ENCODE measurements around the gene CEP63.

DNA sequence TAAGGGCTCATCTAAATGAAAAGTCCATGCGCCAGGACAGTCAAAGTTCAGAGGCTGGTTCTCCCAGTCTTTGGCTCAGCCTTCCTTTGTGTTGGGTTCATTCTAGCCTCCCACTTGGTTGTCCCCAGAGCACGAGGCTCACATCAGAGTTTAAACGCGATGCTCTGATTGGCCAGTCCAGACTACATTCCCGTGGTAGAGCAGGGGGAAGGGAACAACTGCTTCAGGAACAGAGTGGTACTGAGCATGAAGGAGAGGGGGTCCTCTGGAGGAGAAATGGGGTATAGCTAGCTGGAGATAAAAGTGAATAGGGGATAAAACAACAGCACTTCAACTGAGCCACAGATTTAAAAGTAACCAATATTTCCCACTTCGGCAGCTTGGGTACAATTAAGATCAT is 32.2 kb upstream of the CEP63 start:
- TF ChIP-seq, protein P1, sequence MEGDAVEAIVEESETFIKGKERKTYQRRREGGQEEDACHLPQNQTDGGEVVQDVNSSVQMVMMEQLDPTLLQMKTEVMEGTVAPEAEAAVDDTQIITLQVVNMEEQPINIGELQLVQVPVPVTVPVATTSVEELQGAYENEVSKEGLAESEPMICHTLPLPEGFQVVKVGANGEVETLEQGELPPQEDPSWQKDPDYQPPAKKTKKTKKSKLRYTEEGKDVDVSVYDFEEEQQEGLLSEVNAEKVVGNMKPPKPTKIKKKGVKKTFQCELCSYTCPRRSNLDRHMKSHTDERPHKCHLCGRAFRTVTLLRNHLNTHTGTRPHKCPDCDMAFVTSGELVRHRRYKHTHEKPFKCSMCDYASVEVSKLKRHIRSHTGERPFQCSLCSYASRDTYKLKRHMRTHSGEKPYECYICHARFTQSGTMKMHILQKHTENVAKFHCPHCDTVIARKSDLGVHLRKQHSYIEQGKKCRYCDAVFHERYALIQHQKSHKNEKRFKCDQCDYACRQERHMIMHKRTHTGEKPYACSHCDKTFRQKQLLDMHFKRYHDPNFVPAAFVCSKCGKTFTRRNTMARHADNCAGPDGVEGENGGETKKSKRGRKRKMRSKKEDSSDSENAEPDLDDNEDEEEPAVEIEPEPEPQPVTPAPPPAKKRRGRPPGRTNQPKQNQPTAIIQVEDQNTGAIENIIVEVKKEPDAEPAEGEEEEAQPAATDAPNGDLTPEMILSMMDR (conservative IDR thresholded peaks at IDR 0.05; ENCODE audit: low read depth in 2 of 2): peak; percentile 69 to 81
- TF ChIP-seq EZH2phosphoT487 (IDR thresholded peaks at IDR 0.05; ENCODE audit: unreplicated experiment) (no peak), STAT1 (IDR thresholded peaks at IDR 0.05; ENCODE audit: unreplicated experiment) (no peak), ZNF331 (CRISPR knock-in tag; IDR thresholded peaks at IDR 0.05; ENCODE audit: low read depth) (no peak), JUNB (IDR thresholded peaks at IDR 0.05; ENCODE audit: unreplicated experiment) (no peak), CREB1 (CRISPR knock-in tag; IDR thresholded peaks at IDR 0.05; ENCODE audit: low read depth) (no peak), POLR2AphosphoS5 (IDR thresholded peaks at IDR 0.05; ENCODE audit: low read depth) (no peak), EZH2 (IDR thresholded peaks at IDR 0.05; ENCODE audit: low read depth, unreplicated experiment) (no peak)
- TF ChIP-seq, protein P2, sequence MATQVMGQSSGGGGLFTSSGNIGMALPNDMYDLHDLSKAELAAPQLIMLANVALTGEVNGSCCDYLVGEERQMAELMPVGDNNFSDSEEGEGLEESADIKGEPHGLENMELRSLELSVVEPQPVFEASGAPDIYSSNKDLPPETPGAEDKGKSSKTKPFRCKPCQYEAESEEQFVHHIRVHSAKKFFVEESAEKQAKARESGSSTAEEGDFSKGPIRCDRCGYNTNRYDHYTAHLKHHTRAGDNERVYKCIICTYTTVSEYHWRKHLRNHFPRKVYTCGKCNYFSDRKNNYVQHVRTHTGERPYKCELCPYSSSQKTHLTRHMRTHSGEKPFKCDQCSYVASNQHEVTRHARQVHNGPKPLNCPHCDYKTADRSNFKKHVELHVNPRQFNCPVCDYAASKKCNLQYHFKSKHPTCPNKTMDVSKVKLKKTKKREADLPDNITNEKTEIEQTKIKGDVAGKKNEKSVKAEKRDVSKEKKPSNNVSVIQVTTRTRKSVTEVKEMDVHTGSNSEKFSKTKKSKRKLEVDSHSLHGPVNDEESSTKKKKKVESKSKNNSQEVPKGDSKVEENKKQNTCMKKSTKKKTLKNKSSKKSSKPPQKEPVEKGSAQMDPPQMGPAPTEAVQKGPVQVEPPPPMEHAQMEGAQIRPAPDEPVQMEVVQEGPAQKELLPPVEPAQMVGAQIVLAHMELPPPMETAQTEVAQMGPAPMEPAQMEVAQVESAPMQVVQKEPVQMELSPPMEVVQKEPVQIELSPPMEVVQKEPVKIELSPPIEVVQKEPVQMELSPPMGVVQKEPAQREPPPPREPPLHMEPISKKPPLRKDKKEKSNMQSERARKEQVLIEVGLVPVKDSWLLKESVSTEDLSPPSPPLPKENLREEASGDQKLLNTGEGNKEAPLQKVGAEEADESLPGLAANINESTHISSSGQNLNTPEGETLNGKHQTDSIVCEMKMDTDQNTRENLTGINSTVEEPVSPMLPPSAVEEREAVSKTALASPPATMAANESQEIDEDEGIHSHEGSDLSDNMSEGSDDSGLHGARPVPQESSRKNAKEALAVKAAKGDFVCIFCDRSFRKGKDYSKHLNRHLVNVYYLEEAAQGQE (IDR thresholded peaks at IDR 0.05; ENCODE audit: unreplicated experiment): no peak
- TF ChIP-seq, protein P3, sequence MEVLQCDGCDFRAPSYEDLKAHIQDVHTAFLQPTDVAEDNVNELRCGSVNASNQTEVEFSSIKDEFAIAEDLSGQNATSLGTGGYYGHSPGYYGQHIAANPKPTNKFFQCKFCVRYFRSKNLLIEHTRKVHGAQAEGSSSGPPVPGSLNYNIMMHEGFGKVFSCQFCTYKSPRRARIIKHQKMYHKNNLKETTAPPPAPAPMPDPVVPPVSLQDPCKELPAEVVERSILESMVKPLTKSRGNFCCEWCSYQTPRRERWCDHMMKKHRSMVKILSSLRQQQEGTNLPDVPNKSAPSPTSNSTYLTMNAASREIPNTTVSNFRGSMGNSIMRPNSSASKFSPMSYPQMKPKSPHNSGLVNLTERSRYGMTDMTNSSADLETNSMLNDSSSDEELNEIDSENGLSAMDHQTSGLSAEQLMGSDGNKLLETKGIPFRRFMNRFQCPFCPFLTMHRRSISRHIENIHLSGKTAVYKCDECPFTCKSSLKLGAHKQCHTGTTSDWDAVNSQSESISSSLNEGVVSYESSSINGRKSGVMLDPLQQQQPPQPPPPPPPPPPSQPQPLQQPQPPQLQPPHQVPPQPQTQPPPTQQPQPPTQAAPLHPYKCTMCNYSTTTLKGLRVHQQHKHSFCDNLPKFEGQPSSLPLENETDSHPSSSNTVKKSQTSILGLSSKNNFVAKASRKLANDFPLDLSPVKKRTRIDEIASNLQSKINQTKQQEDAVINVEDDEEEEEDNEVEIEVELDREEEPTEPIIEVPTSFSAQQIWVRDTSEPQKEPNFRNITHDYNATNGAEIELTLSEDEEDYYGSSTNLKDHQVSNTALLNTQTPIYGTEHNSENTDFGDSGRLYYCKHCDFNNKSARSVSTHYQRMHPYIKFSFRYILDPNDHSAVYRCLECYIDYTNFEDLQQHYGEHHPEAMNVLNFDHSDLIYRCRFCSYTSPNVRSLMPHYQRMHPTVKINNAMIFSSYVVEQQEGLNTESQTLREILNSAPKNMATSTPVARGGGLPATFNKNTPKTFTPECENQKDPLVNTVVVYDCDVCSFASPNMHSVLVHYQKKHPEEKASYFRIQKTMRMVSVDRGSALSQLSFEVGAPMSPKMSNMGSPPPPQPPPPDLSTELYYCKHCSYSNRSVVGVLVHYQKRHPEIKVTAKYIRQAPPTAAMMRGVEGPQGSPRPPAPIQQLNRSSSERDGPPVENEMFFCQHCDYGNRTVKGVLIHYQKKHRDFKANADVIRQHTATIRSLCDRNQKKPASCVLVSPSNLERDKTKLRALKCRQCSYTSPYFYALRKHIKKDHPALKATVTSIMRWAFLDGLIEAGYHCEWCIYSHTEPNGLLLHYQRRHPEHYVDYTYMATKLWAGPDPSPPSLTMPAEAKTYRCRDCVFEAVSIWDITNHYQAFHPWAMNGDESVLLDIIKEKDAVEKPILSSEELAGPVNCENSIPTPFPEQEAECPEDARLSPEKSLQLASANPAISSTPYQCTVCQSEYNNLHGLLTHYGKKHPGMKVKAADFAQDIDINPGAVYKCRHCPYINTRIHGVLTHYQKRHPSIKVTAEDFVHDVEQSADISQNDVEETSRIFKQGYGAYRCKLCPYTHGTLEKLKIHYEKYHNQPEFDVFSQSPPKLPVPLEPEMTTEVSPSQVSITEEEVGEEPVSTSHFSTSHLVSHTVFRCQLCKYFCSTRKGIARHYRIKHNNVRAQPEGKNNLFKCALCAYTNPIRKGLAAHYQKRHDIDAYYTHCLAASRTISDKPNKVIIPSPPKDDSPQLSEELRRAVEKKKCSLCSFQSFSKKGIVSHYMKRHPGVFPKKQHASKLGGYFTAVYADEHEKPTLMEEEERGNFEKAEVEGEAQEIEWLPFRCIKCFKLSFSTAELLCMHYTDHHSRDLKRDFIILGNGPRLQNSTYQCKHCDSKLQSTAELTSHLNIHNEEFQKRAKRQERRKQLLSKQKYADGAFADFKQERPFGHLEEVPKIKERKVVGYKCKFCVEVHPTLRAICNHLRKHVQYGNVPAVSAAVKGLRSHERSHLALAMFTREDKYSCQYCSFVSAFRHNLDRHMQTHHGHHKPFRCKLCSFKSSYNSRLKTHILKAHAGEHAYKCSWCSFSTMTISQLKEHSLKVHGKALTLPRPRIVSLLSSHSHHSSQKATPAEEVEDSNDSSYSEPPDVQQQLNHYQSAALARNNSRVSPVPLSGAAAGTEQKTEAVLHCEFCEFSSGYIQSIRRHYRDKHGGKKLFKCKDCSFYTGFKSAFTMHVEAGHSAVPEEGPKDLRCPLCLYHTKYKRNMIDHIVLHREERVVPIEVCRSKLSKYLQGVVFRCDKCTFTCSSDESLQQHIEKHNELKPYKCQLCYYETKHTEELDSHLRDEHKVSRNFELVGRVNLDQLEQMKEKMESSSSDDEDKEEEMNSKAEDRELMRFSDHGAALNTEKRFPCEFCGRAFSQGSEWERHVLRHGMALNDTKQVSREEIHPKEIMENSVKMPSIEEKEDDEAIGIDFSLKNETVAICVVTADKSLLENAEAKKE (CRISPR knock-in tag; IDR thresholded peaks at IDR 0.05): no peak
- TF ChIP-seq, protein P4, sequence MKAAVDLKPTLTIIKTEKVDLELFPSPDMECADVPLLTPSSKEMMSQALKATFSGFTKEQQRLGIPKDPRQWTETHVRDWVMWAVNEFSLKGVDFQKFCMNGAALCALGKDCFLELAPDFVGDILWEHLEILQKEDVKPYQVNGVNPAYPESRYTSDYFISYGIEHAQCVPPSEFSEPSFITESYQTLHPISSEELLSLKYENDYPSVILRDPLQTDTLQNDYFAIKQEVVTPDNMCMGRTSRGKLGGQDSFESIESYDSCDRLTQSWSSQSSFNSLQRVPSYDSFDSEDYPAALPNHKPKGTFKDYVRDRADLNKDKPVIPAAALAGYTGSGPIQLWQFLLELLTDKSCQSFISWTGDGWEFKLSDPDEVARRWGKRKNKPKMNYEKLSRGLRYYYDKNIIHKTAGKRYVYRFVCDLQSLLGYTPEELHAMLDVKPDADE (IDR thresholded peaks at IDR 0.05): no peak
